Natural killer cell (primary cell): Measurements from ENCODE around the gene PKD1. TPM values are rescaled to one million over a fixed set of nuclear protein-coding genes. Genes with fewer than 3 reads are reported as not detected.

Source experiments
- ATAC-seq, 3 donors: fragments of 150-1000 bp in 2 of 3; fragments of 200-7000 bp in 1 of 3; cut with Tn5 transposase; 1 replicate in 1 of 3; 2 replicates in 2 of 3; pipeline ENCODE4 v1.10.0; 2021; ENCODE audit warnings: mild to moderate bottlenecking in 2 of 3, moderate library complexity in 2 of 3
- DNase-seq, 2 donors: peaks; one replicate each; pipeline versions ENCODE4 v3.0.0 to v3.0.0-alpha.2; 2013 to 2021; ENCODE audit warnings: mixed read lengths in 1 of 2
- H3K27ac ChIP-seq: one replicate; pipeline ENCODE4 v1.5.1; 2013; ENCODE audit warnings: mild to moderate bottlenecking, low read length
- H3K27me3 ChIP-seq: one replicate; pipeline ENCODE4 v1.6.1; 2013; ENCODE audit warnings: low read length; ENCODE audit not compliant: control insufficient read depth, insufficient read depth
- H3K36me3 ChIP-seq: one replicate; pipeline ENCODE4 v1.6.1; 2013; ENCODE audit warnings: low read length; ENCODE audit not compliant: control insufficient read depth, insufficient read depth
- H3K4me1 ChIP-seq: one replicate; pipeline ENCODE4 v1.6.1; 2013; ENCODE audit warnings: low read length; ENCODE audit not compliant: control insufficient read depth, insufficient read depth
- H3K4me3 ChIP-seq: one replicate; pipeline ENCODE4 v1.5.1; 2013; ENCODE audit warnings: low read length
- H3K9me3 ChIP-seq: one replicate; pipeline ENCODE4 v1.6.1; 2013; ENCODE audit warnings: low read length; ENCODE audit not compliant: control insufficient read depth, insufficient read depth
- H3K27ac Mint-ChIP-seq, 2 donors: one replicate each; pipeline ENCODE4 v1.8.0; 2022; ENCODE audit warnings: mild to moderate bottlenecking in 2 of 2, mixed read lengths in 2 of 2, moderate library complexity in 1 of 2
- H3K27me3 Mint-ChIP-seq, 2 donors: one replicate each; pipeline ENCODE4 v1.8.0; 2022; ENCODE audit warnings: low read depth in 2 of 2, mixed read lengths in 2 of 2
- H3K36me3 Mint-ChIP-seq: one replicate; pipeline ENCODE4 v1.8.0; 2022; ENCODE audit warnings: mixed read lengths
- H3K4me1 Mint-ChIP-seq, 2 donors: one replicate each; pipeline ENCODE4 v1.8.0; 2022; ENCODE audit warnings: mixed read lengths in 2 of 2
- H3K4me3 Mint-ChIP-seq: one replicate; pipeline ENCODE4 v1.8.0; 2022; ENCODE audit warnings: mild to moderate bottlenecking, moderate library complexity, mixed read lengths
- H3K9me3 Mint-ChIP-seq, 2 donors: one replicate each; pipeline ENCODE4 v1.8.0; 2022; ENCODE audit warnings: mixed read lengths in 2 of 2
- WGBS: methylation state at CpG from one replicate; pipeline ENCODE4 v1.1.7; 2013; ENCODE audit warnings: missing lambda C conversion rate; ENCODE audit not compliant: insufficient coverage; 5-methylcytosine and 5-hydroxymethylcytosine counted together
- intact Hi-C: fragments of 100-400 bp; cut with micrococcal nuclease; formaldehyde crosslinking; loops from one replicate; pipeline ENCODE4 v1.14.2; 2022
- total RNA-seq, 4 donors: library from RNA; stranded (reverse); fragments of 120-200 nt in 1 of 4; gene quantifications; one replicate each; pipeline versions ENCODE4 v1.2.3 to v1.2.4, GENCODE V29; 2013 to 2022
- TF ChIP-seq, protein P1 (sequence below): fragments of 200-600 bp; IDR thresholded peaks from one replicate; pipeline ENCODE4 v1.8.0; 2022; ENCODE audit warnings: antibody characterized with exemption

The PKD1 gene
- total RNA-seq, 3 donors from 2014 or later (not counting 1 experiment from before 2014, with no cell fraction given), result 87.0 to 105 (median 99.1) TPM

- H3K36me3 ChIP-seq, result peaks cover 58% of the 10 kb centered on the region
- H3K27me3 Mint-ChIP-seq, result no peaks in the 10 kb centered on the region
- H3K27ac ChIP-seq, result no peak overlapping the region
- H3K36me3 Mint-ChIP-seq, result no peaks in the 10 kb centered on the region
- no peaks in the 10 kb centered on the region for H3K9me3 ChIP-seq
- H3K4me3 ChIP-seq, result no peak overlapping the region
- intact Hi-C loops, result no loop called here
- no peaks in the 10 kb centered on the region for H3K27me3 ChIP-seq
- ATAC-seq (no peak), DNase-seq (no peak)
- H3K27ac Mint-ChIP-seq, result no peak overlapping the region
- H3K4me1 Mint-ChIP-seq, result no peaks in the 10 kb centered on the region
- no peaks in the 10 kb centered on the region for H3K9me3 Mint-ChIP-seq
- no peak overlapping the region for H3K4me3 Mint-ChIP-seq
- WGBS, result 98% methylated on average over 17 of the region's 17 CpGs
- TF ChIP-seq, protein P1, sequence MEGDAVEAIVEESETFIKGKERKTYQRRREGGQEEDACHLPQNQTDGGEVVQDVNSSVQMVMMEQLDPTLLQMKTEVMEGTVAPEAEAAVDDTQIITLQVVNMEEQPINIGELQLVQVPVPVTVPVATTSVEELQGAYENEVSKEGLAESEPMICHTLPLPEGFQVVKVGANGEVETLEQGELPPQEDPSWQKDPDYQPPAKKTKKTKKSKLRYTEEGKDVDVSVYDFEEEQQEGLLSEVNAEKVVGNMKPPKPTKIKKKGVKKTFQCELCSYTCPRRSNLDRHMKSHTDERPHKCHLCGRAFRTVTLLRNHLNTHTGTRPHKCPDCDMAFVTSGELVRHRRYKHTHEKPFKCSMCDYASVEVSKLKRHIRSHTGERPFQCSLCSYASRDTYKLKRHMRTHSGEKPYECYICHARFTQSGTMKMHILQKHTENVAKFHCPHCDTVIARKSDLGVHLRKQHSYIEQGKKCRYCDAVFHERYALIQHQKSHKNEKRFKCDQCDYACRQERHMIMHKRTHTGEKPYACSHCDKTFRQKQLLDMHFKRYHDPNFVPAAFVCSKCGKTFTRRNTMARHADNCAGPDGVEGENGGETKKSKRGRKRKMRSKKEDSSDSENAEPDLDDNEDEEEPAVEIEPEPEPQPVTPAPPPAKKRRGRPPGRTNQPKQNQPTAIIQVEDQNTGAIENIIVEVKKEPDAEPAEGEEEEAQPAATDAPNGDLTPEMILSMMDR, result no peak
- H3K4me1 ChIP-seq, result no peaks in the 10 kb centered on the region
These were observed 58.7 kb downstream of the PKD1 start for GRCh38 chr16:2077016-2077415.

DNA sequence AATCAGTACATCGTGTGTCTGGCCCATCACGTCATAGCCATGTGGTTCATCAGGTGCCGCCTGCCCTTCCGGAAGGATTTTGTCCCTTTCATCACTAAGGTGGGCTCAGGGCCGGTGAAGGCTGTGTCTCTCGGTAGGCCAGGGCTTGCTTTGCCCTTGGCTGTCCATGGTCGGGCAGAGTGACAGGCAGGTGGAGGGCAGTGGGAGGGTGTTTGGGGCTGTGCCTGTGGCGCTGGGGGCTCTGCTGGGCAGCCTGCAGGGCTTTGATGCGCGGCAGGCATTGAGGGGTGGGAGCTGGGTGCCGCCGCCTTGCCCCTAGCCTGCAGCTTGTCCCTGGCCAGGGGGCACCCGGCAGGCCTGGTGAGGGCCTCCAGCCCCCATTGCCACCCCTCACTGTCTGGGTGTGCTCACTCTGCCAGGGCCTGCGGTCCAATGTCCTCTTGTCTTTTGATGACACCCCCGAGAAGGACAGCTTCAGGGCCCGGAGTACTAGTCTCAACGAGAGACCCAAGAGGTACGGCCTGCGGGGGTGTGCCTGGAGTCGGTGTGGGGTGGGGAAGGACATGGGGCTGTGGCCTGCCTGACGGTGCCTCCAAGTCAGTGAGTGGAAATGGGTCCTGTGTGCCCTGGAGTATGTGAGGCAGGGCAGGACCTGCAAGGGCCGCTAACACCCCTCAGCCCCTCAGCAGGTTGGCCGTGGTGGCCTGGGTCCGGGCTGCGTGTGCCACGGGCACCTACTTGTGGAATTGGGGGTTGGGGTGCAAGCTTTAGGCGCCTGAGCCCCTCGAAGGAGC, 59.4 kb downstream of the PKD1 start:
- Histone ChIP-seq H3K4me1 (no peaks in the 10 kb centered on the region), H3K27me3 (no peaks in the 10 kb centered on the region), H3K27ac (no peak overlapping the region), H3K4me3 (no peak overlapping the region), H3K9me3 (no peaks in the 10 kb centered on the region), H3K36me3 (peaks cover 57% of the 10 kb centered on the region)
- TF ChIP-seq, protein P1, result no peak
- Mint-ChIP-seq H3K27ac (no peak overlapping the region), H3K4me1 (no peaks in the 10 kb centered on the region), H3K36me3 (no peaks in the 10 kb centered on the region), H3K9me3 (no peaks in the 10 kb centered on the region), H3K27me3 (no peaks in the 10 kb centered on the region), H3K4me3 (no peak overlapping the region)
- no peak for ATAC-seq
- intact Hi-C loops, result no loop called here
- no peak for DNase-seq
- WGBS, result 96% methylated on average over 28 of the region's 28 CpGs

GRCh38 chr16:2075631-2076030, 60.1 kb downstream of the PKD1 start:
- WGBS, result 96% methylated on average over 24 of the region's 24 CpGs
- no peaks in the 10 kb centered on the region for H3K27me3 ChIP-seq
- no peak overlapping the region for H3K4me3 Mint-ChIP-seq
- H3K27me3 Mint-ChIP-seq, result no peaks in the 10 kb centered on the region
- intact Hi-C loops, result no loop called here
- no peaks in the 10 kb centered on the region for H3K9me3 Mint-ChIP-seq
- H3K4me1 ChIP-seq, result no peaks in the 10 kb centered on the region
- H3K4me3 ChIP-seq, result no peak overlapping the region
- TF ChIP-seq, protein P1, result no peak
- no peak overlapping the region for H3K27ac Mint-ChIP-seq
- DNase-seq (no peak), ATAC-seq (no peak)
- no peak overlapping the region for H3K27ac ChIP-seq
- H3K4me1 Mint-ChIP-seq, result peaks cover 0 to 2% of the 10 kb centered on the region in 2 donors
- H3K9me3 ChIP-seq, result no peaks in the 10 kb centered on the region
- H3K36me3 ChIP-seq, result peaks cover 56% of the 10 kb centered on the region
- no peaks in the 10 kb centered on the region for H3K36me3 Mint-ChIP-seq

DNA sequence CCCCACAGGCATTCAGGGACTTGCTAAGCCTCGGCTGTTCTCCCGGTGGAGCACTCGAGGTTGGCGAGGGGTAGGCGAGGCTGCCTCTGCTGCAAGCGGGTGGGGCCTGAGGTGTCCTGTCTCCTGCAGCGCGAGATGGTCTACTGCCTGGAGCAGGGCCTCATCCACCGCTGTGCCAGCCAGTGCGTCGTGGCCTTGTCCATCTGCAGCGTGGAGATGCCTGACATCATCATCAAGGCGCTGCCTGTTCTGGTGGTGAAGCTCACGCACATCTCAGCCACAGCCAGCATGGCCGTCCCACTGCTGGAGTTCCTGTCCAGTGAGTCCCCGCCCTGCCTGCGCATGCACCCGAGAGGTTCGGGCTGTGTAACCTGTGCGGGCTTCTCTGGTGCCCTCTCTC, 61.6 kb downstream of the PKD1 start:
- H3K4me3 Mint-ChIP-seq, result no peak overlapping the region
- Histone ChIP-seq H3K36me3 (peaks cover 54% of the 10 kb centered on the region), H3K4me3 (no peak overlapping the region), H3K27me3 (no peaks in the 10 kb centered on the region), H3K9me3 (no peaks in the 10 kb centered on the region), H3K27ac (no peak overlapping the region), H3K4me1 (no peaks in the 10 kb centered on the region)
- ATAC-seq, result no peak
- no peak overlapping the region for H3K27ac Mint-ChIP-seq
- H3K27me3 Mint-ChIP-seq, result no peaks in the 10 kb centered on the region
- H3K4me1 Mint-ChIP-seq, result peaks cover 0 to 4% of the 10 kb centered on the region in 2 donors
- WGBS, result 96% methylated on average over 20 of the region's 20 CpGs
- no peaks in the 10 kb centered on the region for H3K9me3 Mint-ChIP-seq
- DNase-seq, result no peak
- TF ChIP-seq, protein P1, result no peak
- no peaks in the 10 kb centered on the region for H3K36me3 Mint-ChIP-seq
- intact Hi-C loops, result no loop called here
